NCI-H146 treated with DMSO at 0.1 percent for 48 hours (cell line): ENCODE results near the gene FNBP1L.

Experiments used
- DNase-seq: peaks from one replicate; lab custom pipeline; 2025; ENCODE audit not compliant: unreplicated experiment; lab: John Stamatoyannopoulos, UW

The FNBP1L gene

DNA sequence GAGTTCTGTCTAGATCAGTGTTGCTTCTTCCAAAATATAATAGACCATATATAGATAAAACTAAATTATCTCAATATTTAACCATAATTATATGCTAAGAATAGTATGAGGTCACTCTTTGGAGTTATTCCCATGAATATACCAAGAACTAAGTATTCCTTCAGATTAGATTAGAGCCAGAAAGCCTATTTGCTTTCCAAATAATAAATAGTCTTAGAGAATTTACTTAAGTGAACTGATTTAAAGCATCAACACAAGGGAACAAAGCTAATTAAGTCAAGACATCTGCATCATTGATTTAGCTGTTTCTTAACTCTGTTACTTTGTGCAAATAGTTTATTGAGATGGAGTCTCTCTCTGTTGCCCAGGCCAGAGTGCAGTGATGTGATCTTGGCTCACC, 35.7 kb downstream of the FNBP1L start:
- no peak for DNase-seq

DNA sequence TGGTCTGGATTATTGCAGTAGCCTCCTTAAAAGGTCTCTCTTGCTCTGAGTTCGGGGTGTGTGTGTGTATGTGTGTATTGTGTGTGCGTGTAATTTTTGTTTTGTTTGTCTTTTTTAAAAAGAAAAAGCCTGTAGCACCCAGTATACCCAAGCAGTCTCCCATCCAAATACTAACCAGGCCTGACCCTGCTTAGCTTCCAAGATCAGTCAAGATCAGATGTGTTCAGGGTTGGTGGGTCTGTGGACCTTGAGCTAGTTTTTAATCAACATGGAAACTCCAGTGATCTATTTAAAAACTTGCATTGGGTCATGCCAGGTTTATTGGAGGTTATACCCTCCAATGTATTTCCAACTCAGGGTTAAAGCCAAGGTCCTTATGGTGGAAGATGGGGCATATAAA, 40.3 kb downstream of the FNBP1L start:
- DNase-seq: no peak

GRCh38 chr1:93489756-93490155, 41.8 kb downstream of the FNBP1L start:
- DNase-seq: no peak

DNA sequence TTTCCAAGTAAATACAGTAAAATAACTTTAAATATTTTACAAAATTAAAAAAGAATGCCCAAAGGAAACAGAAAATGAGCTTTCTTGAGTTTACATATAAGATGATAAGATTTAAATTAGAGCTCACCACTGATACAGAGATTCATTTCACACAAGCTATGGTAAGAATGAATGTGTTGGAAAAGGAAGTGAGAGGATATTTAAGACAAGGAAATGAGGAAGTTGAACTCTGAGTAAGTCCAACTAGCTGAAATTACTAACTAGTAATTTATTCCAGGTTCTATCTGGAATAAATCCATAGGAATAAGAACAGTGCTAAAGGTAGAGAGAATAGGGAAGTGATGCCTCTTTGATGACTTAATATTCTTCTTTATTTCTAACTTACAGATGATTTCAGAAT, 42.4 kb downstream of the FNBP1L start:
- no peak for DNase-seq

DNA sequence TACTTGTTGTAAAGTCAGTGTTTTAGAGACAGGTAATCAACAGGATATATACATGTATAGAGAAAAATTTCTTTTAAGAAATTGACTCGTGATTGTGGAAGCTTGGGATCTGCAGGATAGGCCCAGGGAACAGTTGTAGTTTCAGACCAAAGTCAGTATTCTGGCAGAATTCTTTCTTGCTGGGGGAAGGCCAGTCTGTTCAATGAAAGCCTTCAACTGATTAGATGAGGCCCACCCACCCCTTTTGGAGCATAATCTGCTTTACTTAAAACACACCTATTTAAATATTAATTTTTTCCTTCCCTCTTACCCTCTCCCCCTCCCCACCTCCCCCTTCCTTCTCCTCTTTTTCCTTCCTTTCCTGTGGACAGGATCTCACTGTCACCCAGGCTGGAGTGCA, 48.0 kb downstream of the FNBP1L start:
- DNase-seq: no peak

DNA sequence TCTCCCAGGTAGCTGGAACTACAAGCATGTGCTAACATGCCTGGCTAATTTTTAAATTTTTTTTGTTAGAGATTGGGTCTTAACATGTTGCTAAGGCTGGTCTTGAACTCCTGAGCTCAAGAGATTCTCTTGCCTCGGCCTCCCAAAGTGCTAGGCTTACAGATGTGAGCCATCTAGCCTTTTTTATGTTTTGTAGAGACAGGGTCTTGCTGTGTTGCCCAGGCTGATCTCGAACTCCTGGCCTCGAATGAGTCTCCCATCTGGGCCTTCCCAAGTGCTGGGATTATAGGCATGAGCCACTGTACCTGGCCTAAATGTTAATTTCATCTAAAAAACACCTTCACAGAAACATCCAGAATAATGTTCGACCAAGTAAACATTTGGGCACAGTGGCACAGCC, 48.6 kb downstream of the FNBP1L start:
- no peak for DNase-seq

DNA sequence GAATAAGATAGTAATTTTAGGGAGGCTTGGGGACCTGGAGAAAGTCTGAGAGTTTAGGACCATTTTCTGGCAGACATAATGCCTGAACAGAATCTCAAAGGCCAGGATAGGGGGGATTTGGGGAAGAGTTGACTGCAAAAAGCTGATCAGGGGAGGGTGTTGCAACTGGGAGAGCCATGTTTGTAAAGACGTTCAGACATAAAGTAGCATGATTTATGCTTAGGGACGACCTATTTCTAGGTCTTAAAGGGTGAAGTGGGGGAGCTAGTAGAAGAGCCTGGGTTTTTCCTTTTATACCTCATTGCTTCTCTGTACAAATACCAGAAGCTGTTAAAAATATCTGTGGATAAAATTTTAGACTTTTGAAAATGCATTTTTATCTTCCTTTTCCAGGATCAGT, 51.2 kb downstream of the FNBP1L start:
- DNase-seq: no peak

- DNase-seq: no peak
Measured at GRCh38 chr1:93499533-93499932, 51.6 kb downstream of the FNBP1L start.

DNA sequence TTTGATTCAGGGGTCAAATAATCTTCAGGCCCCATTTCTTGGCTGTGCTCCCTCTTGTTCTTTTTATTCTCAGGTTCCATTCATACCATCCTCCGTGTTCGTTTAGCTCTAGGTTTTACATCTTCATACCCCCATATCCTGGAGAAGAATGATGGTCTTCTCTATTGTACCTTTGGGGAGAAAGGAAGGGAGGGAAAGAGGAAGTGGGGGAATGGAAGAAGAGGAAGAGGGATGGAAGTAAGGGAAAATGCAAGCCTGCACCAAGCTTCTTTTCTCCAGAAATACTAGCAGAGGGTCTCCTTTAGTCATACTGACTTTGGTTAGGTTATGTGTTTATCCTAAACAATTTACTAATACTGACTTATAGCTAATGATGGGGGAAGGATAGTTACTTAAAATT, 52.4 kb downstream of the FNBP1L start:
- no peak for DNase-seq

- DNase-seq: no peak
Measured at GRCh38 chr1:93501399-93501798, 53.5 kb downstream of the FNBP1L start.

DNA sequence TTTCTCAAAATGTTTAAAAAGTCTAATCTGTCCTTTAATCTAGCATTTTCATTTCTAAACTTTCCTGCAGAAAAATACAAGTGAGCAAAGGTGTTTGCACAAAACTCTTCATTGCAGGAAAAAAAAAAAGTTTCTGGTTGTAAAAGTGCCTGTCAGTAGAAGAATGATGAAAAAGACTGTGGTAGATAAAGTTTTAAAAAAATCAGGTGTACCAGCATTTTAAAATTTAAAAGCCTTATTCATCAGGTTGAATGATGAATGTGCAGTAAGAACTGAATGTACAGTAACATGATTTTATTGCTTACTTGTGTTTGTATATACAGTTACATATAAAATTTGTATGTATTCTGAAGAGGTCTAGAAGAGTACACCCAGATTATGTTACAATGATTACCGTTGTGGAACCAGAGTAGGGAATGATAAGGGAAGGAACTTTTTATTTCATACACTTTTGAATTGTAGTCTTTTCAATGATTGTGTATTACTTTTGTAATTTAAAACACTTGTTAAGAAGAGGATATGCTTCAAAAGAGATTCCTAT, 54.0 kb downstream of the FNBP1L start:
- DNase-seq: no peak

DNA sequence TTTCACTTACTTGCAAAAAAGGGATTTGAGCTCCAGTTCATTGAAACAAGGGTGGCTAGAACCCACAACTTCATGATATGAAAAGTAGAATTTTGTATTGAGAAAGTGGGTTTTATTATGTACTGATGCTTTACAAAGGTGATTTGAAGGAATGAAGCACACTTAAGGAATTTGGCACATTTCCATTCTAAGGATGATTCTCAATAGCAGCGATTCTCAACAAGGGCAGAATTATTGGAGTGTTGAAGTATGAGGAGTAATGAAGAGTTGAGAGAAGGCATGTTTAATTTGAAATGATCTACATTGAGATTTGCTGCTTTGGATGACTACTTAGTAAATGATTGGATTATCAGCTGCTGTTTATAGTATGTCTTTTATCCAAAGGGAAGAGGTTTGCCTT, 54.7 kb downstream of the FNBP1L start:
- DNase-seq: no peak

- no peak for DNase-seq
Measured at GRCh38 chr1:93503163-93503562, 55.2 kb downstream of the FNBP1L start.

GRCh38 chr1:93503816-93504215, 55.9 kb downstream of the FNBP1L start:
- DNase-seq: no peak

- no peak for DNase-seq
Measured at GRCh38 chr1:93504247-93505033, 56.5 kb downstream of the FNBP1L start.

DNA sequence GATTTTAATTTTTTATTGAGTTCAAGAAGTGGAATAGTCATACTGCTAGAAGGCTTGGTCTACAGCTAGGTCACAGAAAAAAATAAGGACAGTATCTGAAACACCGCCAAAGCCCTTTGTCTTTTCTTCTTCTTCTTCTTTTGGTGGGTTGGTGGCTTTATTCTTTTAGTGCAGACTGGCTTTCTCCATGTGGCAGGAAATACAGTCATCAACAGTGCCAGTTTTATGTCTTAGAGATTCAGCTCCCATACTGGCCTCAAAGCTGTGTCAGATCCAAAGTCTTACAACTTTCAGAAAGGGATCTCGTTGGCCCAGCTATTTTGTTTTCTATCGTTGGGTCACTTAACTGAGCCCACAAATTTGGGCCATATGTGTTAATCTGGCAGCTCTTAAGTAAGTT, 58.2 kb downstream of the FNBP1L start:
- no peak for DNase-seq

DNA sequence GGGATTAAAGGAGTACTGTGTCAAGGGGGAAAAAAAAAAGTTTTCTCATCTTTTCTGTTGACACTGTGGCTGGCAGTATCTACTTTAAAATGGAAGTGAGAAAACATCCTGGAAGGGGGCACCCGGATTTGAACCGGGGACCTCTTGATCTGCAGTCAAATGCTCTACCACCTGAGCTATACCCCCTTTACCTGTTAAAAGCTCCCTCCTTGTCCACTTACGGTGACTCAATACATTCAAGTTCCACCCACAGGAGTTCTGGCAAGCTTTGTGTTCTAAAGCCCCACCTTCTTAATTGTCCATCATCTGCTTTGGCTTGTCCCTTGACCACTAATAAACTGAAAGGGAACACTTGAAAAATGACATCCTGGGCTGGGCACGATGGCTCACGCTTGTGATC, 68.2 kb downstream of the FNBP1L start:
- no peak for DNase-seq

- DNase-seq: no peak
Measured at GRCh38 chr1:93518516-93518915, 70.6 kb downstream of the FNBP1L start.

GRCh38 chr1:93519199-93519829, 71.4 kb downstream of the FNBP1L start:
- no peak for DNase-seq

DNA sequence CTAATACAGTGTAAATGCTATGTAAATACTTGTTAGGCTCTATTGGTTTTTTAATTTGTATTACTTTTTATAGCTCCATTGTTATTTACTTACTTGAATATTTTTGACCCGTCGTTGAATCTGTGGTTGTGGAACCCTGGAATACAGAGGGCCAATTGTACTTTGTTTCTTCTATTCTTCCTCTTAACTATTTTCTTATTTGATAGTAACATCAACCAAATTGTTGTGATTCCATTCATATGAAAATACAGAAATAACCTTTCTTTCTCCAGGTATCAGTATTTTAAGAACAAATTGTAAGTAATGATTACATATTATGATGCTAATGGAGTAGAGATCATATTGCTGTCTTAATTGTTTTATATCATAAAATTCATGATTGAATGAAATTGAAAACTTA, 73.7 kb downstream of the FNBP1L start:
- DNase-seq: no peak

DNA sequence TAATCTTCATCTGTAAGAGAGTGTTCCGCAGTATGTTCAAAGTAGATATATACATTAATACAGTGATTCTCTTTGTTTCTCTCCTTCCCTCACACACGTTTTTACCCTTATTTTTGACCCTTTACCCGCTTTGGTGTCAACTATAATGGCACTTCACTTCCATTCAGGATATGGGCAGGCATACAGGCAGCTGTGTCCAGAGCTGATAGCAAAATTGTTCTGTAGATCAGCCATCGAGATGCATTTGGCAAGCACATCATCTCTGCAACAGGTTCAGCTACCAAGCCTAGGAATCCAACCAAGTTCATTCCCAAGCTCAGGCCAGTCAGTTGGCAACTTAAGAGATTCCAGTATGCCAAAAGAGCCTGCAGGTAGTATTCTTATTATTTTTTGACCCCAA, 74.8 kb downstream of the FNBP1L start:
- DNase-seq: no peak

DNA sequence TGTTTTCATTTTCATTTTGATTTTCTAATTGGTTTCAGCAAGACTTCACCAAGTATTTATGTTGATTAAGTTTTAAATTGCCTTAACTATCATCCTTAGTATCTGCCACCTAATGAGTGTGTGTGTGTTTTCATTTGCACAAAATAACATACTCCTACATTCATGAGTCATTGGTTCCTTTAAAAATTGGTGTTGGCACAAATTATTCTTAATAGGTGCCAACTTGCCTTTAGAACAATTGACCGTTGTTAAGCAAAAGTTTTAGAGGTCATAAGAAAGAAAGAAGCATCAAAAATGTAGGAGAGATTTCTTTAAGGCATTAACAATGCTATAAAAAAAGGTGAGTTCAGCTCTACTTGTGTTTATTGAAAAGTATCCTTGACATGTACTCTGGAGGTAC, 77.5 kb downstream of the FNBP1L start:
- DNase-seq: no peak

DNA sequence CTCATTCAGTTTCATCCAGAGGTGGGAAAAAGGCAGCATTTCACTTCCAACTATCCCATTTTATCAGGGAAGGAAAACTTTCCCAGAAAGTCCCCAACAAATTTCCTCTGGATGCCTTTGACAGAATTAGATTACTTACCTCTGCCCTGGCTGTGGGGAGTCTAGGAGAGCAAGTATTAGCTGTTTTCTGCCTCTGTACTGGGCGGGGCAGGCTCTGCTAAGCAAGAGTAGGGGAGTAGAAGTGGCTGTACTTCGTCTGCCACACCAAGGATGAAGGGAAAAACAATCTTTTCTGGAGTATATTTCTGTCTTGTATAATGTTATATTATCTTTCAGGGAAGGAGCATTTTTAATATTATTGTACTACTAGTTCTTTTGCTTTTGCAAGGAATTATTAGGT, 78.5 kb downstream of the FNBP1L start:
- DNase-seq: no peak
